8988T (cell line): ENCODE data around the gene LRRC32.
"Not testable (repeated sequence)": the region's sequence is repeated elsewhere in the genome, so short reads cannot be mapped to it uniquely, and the experiment has no call there.

Experiments
- DNase-seq: peaks from one replicate; pipeline ENCODE4 v3.0.0; 2011

The LRRC32 gene

GRCh38 chr11:76608228-76608627 lies 62.3 kb downstream of the LRRC32 start:
- DNase-seq = not testable (repeated sequence)
